Left lung (tissue), 10 donors: ENCODE data around the gene ZNF22. TPM values are rescaled to one million over a fixed set of nuclear protein-coding genes. Genes with fewer than 3 reads are reported as not detected.
A peak's percentile ranks its signal among the peaks of the same experiment; 100 is the strongest.

ENCODE experiments used
- ATAC-seq: fragments of 200-7000 bp; cut with Tn5 transposase; one replicate; pipeline ENCODE4 v1.9.1; 2020; ENCODE audit warnings: moderate library complexity
- DNase-seq, 4 donors: peaks; one replicate each; pipeline ENCODE4 v3.0.0-alpha.2; 2013 to 2020
- H3K27ac ChIP-seq, 2 donors: fragments of 200-600 bp; sonication (generic) in 1 of 2; one replicate each; pipeline versions ENCODE4 v1.5.0 to v1.8.0; 2020 to 2021
- H3K27me3 ChIP-seq, 2 donors: fragments of 200-600 bp; sonication (generic) in 1 of 2; one replicate each; pipeline versions ENCODE4 v1.5.0 to v1.8.0; 2020 to 2021
- H3K36me3 ChIP-seq, 2 donors: fragments of 200-600 bp; sonication (generic) in 1 of 2; one replicate each; pipeline versions ENCODE4 v1.5.0 to v1.8.0; 2020 to 2021
- H3K4me1 ChIP-seq, 2 donors: fragments of 200-600 bp; one replicate each; pipeline ENCODE4 v1.8.0; 2021
- H3K4me3 ChIP-seq, 2 donors: fragments of 200-600 bp; sonication (generic) in 1 of 2; one replicate each; pipeline versions ENCODE4 v1.5.0 to v1.8.0; 2020 to 2021; ENCODE audit warnings: mild to moderate bottlenecking in 1 of 2
- H3K9me3 ChIP-seq, 2 donors: fragments of 200-600 bp; sonication (generic) in 1 of 2; one replicate each; pipeline versions ENCODE4 v1.5.0 to v1.8.0; 2020 to 2021
- intact Hi-C, 2 donors: fragments of 100-400 bp; cut with DNase I; formaldehyde crosslinking; loops; one replicate each; pipeline versions ENCODE4 v1.11.2 to v1.14.2; 2022
- polyA plus RNA-seq, 6 donors: library from polyadenylated mRNA; unstranded; fragments of 120-200 nt; gene quantifications; one replicate each; pipeline ENCODE4 v1.2.1, GENCODE V29; 2013; ENCODE audit not compliant: insufficient read length in 6 of 6
- total RNA-seq, 2 donors: library from RNA; stranded (reverse); fragmentation: NEBNext Ultra II Directional; extraction: Animal tissue kit (Norgen Biotek cat#: 25700); gene quantifications; one replicate each; pipeline ENCODE4 v1.2.1, GENCODE V29; 2021
- TF ChIP-seq, protein P1 (sequence below), 2 donors: fragments of 200-600 bp; sonication (generic) in 1 of 2; IDR thresholded peaks; one replicate each; pipeline versions ENCODE4 v1.5.0 to v1.8.0; 2021; ENCODE audit warnings: antibody characterized with exemption in 2 of 2
- donor health status: DM: no; HTN: yes; CAD: no.
- donor health status: DM: no; HTN: no; CAD: no.

The ZNF22 gene
- total and polyA plus RNA-seq, 8 donors = 19.3 to 80.0 (median 75.0) TPM

DNA sequence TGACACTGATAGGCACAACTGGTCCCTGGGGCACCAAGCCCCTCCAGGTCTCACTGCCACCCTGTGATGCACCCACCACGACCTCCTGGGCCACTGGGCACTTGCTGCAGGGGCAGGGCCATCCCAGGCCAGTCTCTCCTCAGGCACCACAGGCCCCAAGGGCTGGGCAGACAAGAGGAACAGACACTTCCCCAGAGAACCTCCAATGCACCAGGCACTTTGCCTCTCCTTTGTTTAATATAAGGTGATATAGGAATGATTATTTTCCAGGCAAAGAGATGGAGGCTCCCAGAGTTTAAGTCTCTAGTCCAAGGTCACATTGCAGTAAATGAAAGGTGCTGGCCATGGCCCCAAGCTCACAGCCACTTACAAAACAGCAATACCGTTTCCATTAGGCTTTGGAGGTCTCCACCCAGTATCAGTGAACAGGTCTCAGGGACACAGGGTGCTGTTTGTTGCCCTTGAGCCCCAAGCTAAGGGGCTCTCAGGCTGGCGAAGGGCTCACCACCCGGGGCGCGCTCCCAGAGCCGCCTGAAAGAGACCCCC is 26.6 kb upstream of the ZNF22 start:
- intact Hi-C loops = no loop called here
- Histone ChIP-seq H3K36me3 (peaks cover 0 to 58% of the 10 kb centered on the region in 2 donors), H3K9me3 (no peaks in the 10 kb centered on the region), H3K27ac (peak overlapping the region; percentile 74 to 82), H3K27me3 (no peaks in the 10 kb centered on the region), H3K4me3 (peak overlapping the region; percentile 29 to 37), H3K4me1 (peaks cover 26 to 90% of the 10 kb centered on the region in 2 donors)
- ATAC-seq = peak; percentile 3
- TF ChIP-seq, protein P1, sequence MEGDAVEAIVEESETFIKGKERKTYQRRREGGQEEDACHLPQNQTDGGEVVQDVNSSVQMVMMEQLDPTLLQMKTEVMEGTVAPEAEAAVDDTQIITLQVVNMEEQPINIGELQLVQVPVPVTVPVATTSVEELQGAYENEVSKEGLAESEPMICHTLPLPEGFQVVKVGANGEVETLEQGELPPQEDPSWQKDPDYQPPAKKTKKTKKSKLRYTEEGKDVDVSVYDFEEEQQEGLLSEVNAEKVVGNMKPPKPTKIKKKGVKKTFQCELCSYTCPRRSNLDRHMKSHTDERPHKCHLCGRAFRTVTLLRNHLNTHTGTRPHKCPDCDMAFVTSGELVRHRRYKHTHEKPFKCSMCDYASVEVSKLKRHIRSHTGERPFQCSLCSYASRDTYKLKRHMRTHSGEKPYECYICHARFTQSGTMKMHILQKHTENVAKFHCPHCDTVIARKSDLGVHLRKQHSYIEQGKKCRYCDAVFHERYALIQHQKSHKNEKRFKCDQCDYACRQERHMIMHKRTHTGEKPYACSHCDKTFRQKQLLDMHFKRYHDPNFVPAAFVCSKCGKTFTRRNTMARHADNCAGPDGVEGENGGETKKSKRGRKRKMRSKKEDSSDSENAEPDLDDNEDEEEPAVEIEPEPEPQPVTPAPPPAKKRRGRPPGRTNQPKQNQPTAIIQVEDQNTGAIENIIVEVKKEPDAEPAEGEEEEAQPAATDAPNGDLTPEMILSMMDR (IDR thresholded peaks at IDR 0.05) = no peak
- DNase-seq = no peak

DNA sequence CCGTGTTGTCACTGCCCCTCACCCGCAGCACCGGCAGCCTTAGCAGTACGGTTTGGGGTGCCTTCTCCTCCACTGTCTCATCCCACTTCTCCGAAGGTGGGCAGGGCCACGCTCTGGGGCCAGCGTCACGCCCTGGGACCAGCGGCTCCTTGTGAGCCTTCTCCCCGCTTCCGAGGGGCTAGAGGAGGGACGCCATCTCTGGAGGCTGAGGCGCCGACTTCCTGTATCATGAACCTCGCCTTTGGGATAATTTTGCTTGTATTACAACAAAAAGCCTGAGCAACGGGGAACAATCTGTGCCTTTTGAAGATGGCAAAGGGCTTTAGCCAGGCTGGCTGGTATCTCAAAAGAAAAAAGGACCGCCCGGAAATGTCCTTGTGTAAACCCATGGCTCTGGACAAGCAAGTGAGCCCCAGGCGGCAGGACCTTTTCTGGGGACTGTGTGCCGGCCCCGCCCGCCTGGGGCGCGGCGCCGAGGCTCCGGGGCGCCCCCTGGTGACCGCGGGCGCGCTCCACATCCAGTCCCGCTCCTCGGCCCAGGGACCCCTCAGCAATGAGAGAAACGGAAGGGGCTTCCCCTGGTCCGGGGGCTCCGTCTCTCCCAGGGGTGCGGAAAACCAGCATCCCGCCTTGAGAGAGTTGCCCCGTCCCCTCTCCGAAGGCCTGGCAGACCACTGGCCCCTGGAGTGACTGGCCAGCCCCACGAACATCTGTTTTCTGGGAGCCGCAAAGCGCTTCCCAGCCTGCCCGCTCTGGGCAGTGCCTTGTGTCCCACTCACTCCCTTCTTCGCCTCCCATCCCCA is 25.9 kb upstream of the ZNF22 start:
- peaks cover 31 to 90% of the 10 kb centered on the region in 2 donors for H3K4me1 ChIP-seq
- H3K36me3 ChIP-seq = peaks cover 0 to 55% of the 10 kb centered on the region in 2 donors
- TF ChIP-seq, protein P1 (IDR thresholded peaks at IDR 0.05) = peak; percentile 97 to 98
- H3K27ac ChIP-seq = peak overlapping the region; percentile 74 to 82
- peak; percentile 73 to 95 (median 78) for DNase-seq
- H3K9me3 ChIP-seq = no peaks in the 10 kb centered on the region
- no peaks in the 10 kb centered on the region for H3K27me3 ChIP-seq
- peak; percentile 82 for ATAC-seq
- intact Hi-C loops = loop anchor here in 1 of 2 donors (5.0 kb wide), 1 partner anchor 43 kb away; no protein-coding TSS in a partner anchor
- peak overlapping the region; percentile 29 to 37 for H3K4me3 ChIP-seq

DNA sequence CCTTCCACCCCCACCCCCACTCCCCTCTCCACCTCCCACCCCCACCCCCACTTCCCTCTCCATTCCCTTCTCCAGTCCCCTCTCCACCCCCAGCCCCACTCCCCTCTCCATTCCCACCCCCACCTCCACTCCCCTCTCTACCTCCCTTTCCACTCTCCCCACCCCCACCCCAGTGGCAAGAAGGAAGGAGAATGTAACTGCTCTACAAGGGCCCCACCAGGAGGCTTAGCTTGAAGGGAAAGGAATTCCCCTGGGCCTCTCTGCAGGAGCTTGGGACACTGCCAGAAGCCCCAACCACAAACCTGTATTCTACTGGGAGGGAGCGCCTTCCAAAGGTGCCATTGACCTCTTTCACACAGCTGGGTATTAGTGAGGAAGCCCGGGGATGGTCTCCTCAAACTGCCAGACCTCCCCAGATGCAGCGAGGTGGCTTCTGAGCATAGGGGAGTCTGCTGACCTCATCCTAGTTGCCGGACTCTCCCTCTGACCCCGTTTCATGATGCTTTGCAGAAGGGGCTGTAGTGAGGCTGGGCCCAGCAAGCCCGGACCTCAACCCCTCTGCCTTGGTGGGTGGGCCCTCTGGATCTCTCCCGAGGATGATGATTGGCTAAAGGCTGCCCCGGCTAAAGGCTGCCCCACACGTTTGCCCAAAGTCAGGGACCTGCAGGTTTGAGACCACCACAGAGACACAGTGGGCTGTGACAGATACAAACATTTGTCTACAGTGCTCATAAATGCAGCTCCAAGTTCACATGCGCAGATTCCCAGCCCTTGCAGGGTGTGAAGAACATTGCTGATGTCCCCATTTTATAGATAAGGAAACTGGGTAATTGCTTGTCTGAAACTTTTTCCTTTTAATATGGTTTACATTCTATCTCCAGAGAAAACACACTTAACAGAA is 25.0 kb upstream of the ZNF22 start:
- DNase-seq = peak in 2 of 4 donors; percentile 73 to 79

DNA sequence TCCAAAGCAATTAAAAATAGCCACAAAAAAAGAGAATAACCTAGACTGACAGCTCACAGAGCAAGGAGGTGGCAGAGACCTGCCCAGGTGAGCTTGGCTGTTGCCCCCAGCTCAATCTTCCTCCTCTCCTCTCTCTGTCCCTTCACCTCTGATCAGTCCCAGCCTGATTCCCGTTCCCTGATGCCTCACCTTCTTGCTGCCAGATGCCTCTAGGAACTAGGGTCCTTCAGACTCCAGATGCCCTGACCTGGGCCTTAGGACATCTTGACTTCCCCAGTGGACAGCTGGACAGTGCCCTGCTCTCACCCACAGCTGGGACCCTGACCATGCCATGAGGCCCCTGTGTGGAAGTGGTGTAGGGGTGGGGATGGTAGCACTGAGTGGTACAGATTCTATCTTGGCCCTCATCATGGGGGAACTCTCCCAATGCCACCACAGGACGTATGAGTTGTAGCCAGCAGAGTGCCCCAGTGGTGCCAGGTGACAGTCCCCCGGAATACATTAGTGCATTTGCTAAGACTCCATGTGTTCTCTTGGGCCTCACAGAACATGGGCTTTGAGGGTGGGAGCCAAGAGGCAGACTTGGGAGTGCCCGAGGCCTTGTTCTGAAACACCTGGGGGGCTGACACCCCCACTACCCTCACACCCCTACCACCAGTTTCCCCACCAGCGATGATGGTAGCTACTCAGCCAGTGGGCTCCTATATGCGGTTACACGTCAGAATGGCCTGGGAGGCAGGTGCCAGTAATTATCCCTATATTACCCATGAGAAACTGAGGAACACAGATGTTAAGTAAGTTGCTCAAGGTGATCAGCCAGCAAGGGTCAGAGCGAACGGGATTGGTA is 24.1 kb upstream of the ZNF22 start:
- H3K4me1 ChIP-seq = peaks cover 41 to 97% of the 10 kb centered on the region in 2 donors
- peak overlapping the region; percentile 78 to 82 for H3K27ac ChIP-seq
- TF ChIP-seq, protein P1 (IDR thresholded peaks at IDR 0.05) = no peak
- H3K27me3 ChIP-seq = no peaks in the 10 kb centered on the region
- DNase-seq (no peak), ATAC-seq (no peak)
- H3K4me3 ChIP-seq = peak overlapping the region; percentile 26 to 49
- H3K36me3 ChIP-seq = peaks cover 0 to 38% of the 10 kb centered on the region in 2 donors
- intact Hi-C loops = loop anchor here in 1 of 2 donors (5.0 kb wide), 1 partner anchor 44 kb away; no protein-coding TSS in a partner anchor
- H3K9me3 ChIP-seq = no peaks in the 10 kb centered on the region

More for the DNA sequence above, 25.0 kb upstream of the ZNF22 start:
- intact Hi-C loops = loop anchor here in 1 of 2 donors (5.0 kb wide), 1 partner anchor 43 kb away; no protein-coding TSS in a partner anchor
- ATAC-seq = peak; percentile 14
- peaks cover 40 to 97% of the 10 kb centered on the region in 2 donors for H3K4me1 ChIP-seq
- H3K36me3 ChIP-seq = peaks cover 0 to 47% of the 10 kb centered on the region in 2 donors
- H3K9me3 ChIP-seq = no peaks in the 10 kb centered on the region
- peak overlapping the region; percentile 26 to 49 for H3K4me3 ChIP-seq
- H3K27me3 ChIP-seq = no peaks in the 10 kb centered on the region
- peak overlapping the region; percentile 78 to 82 for H3K27ac ChIP-seq
- TF ChIP-seq, protein P1 (IDR thresholded peaks at IDR 0.05) = no peak
